Stomach (tissue), 9 donors: Measurements from ENCODE around the gene KCNT2. TPM values are rescaled to one million over a fixed set of nuclear protein-coding genes. Genes with fewer than 3 reads are reported as not detected.
A peak's percentile ranks its signal among the peaks of the same experiment; 100 is the strongest.

ENCODE experiments used
- DNase-seq, 2 donors: peaks; one replicate each; pipeline versions ENCODE4 v3.0.0 to v3.0.0-alpha.2; 2013 to 2019
- H3K27ac ChIP-seq, 5 donors: fragments of 200-600 bp in 4 of 5; sonication (generic) in 4 of 5; one replicate each; pipeline ENCODE4 v1.5.1; 2013 to 2019; ENCODE audit warnings: mild to moderate bottlenecking in 1 of 5, moderate library complexity in 1 of 5
- H3K27me3 ChIP-seq, 3 donors: fragments of 200-600 bp; sonication (generic); one replicate each; pipeline ENCODE4 v1.5.1; 2017 to 2019; ENCODE audit warnings: mixed run types in 1 of 3
- H3K36me3 ChIP-seq, 4 donors: fragments of 200-600 bp; sonication (generic); 1 replicate in 3 of 4; 2 replicates in 1 of 4; pipeline ENCODE4 v1.5.1; 2016 to 2019
- H3K4me1 ChIP-seq, 4 donors: fragments of 200-600 bp; sonication (generic); one replicate each; pipeline ENCODE4 v1.5.1; 2016 to 2019
- H3K4me3 ChIP-seq, 4 donors: fragments of 200-600 bp; sonication (generic) in 3 of 4; one replicate each; pipeline ENCODE4 v1.5.1; 2016 to 2019; ENCODE audit warnings: mild to moderate bottlenecking in 1 of 4
- H3K9me3 ChIP-seq, 4 donors: fragments of 200-600 bp; sonication (generic); one replicate each; pipeline ENCODE4 v1.5.1; 2016 to 2019
- CTCF ChIP-seq, 7 experiments: fragments of 450-650 bp in 4 of 7; fragments of 200-600 bp in 3 of 7; sonication (generic) in 3 of 7; IDR thresholded peaks; one replicate each; pipeline ENCODE4 v1.5.1; 2016 to 2019; ENCODE audit warnings: antibody characterized with exemption in 7 of 7, control low read depth in 2 of 7, mild to moderate bottlenecking in 1 of 7
- EP300 ChIP-seq: sonication (generic); formaldehyde crosslinking; IDR thresholded peaks from one replicate; pipeline ENCODE4 v1.6.1; 2017; ENCODE audit warnings: antibody characterized with exemption
- POLR2A ChIP-seq, 4 donors: fragments of 450-650 bp; IDR thresholded peaks; one replicate each; pipeline ENCODE4 v1.6.1; 2016; ENCODE audit warnings: antibody characterized with exemption in 4 of 4, control low read depth in 2 of 4, mild to moderate bottlenecking in 1 of 4, moderate library complexity in 1 of 4
- POLR2AphosphoS5 ChIP-seq, 3 donors: sonication (generic); formaldehyde crosslinking; IDR thresholded peaks; one replicate each; pipeline ENCODE4 v1.6.1; 2016; ENCODE audit warnings: antibody characterized with exemption in 3 of 3
- WGBS, 5 donors: extraction: QIAGEN DNeasy Blood & Tissue Kit in 3 of 5; methylation state at CpG; one replicate each; pipeline versions ENCODE4 v1.1.5 to v1.1.7; 2013 to 2018; 5-methylcytosine and 5-hydroxymethylcytosine counted together
- intact Hi-C: fragments of 100-400 bp; cut with DNase I; formaldehyde crosslinking; loops from one replicate; pipeline ENCODE4 v1.15.1; 2023; ENCODE audit warnings: low total_unique reads
- polyA plus RNA-seq, 3 donors: library from polyadenylated mRNA; stranded (reverse); fragments of 200-250 nt; gene quantifications; one replicate each; pipeline ENCODE4 v1.2.3, GENCODE V29; 2013
- total RNA-seq, 5 donors: library from RNA; depleted of rRNA; stranded (reverse); fragments of >200 nt; gene quantifications; one replicate each; pipeline versions ENCODE4 v1.1.0 to v1.2.3, GENCODE V29; 2014 to 2016
- donor health status: healthy with polysubstance abuse.
- donor health status: Bipolar disorder and iron deficiency.
- donor health status: healthy.

The KCNT2 gene
- total and polyA plus RNA-seq, 8 donors, result 0.29 to 32.3 (median 0.93) TPM

DNA sequence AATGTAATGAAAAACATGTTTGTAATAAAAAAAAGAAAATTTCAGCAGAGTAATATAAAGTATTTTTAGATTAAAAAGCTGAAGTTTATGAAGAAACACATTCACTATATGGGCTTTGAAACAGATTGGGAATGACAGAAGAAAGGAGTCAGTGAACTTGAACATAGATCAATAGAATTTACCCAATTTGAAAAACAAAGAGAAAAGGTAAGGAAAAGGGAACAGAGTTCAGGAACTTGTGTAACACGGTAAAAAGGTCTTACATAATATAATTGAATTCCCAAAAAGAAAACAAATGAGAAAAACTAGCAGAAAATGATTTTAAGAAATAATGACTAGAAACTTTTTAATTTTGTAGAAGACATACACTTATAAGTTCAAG, 206.8 kb downstream of the KCNT2 start:
- intact Hi-C loops, result no loop called here
- WGBS, 5 donors, result 32 to 61% (median 43%) methylated on average over 1 of the region's 1 CpG
- Histone ChIP-seq H3K9me3 (no peaks in the 10 kb centered on the region), H3K27ac (no peak overlapping the region), H3K36me3 (no peaks in the 10 kb centered on the region), H3K4me3 (no peak overlapping the region), H3K27me3 (no peaks in the 10 kb centered on the region), H3K4me1 (no peaks in the 10 kb centered on the region)
- TF ChIP-seq CTCF (IDR thresholded peaks at IDR 0.05), result no peak
- no peak for TF ChIP-seq POLR2A (IDR thresholded peaks at IDR 0.05)
- no peak for TF ChIP-seq EP300
- TF ChIP-seq POLR2AphosphoS5 (IDR thresholded peaks at IDR 0.05), result no peak
- no peak for DNase-seq

DNA sequence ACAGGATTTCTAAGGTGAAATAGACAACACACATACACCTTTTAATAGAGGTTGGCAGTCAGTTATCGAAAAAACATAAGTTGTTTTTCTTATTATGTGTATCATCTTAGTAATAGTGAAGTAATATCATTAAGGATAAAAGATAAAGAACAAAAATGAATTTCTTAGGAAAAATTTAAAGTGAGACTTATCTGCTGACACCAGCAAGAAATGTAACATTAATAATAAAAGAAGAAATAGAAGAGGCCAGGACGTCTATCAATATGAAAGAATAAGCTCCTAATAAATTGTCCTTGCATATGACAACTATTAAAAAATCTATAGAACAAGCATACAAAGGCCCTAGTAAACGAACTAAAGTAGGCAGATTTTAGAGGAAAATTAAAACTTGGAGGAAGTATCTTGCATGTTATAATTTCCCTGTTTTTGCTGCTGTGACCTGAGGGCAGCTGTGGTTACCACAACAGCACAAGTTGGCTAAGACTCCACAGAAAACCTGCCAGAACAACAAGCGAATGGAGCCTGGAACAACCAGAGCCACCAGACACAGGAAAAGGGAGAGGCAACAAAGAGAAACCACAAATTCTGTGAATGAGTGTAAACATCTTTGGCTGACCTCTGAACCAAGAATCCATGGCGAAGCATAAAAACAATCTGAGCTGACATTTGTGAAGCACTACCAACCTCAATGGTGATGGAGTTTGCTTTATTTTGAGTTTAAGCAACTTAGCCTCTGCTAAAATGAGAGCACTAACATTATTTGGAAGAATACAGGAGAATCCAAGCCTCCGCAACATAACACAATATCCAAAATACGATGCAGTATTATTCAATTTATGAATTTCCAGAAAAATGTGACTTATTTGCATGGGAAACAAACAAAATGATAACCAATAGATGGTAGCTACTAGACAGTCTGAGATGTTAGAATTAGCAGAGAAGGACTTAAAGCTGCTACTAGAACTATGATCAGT, 207.5 kb downstream of the KCNT2 start:
- H3K27ac ChIP-seq, result peak overlapping the region in 1 of 5 donors; percentile 39

DNA sequence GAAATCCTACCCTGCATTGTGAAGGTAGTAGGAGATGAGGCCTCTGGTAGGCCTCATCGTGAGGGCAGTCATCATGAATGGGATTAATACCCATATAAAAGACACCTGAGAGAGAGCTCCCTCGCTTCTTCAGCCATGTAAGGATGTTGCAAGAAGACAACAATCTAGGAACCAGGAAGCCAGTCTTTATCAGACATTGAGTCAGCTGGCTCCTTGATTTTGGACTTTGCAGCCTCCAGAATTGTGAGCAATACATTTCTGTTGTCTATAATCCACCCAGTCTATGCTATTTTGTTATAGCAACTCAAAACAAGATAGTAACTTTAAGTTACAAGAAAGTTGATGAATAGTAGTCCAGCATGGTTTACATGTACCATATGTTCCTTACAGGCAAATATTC, 208.5 kb downstream of the KCNT2 start:
- intact Hi-C loops, result no loop called here
- H3K4me1 ChIP-seq, result no peaks in the 10 kb centered on the region
- no peak overlapping the region for H3K4me3 ChIP-seq
- H3K27me3 ChIP-seq, result no peaks in the 10 kb centered on the region
- WGBS, 5 donors, result 73 to 98% (median 90%) methylated on average over 2 of the region's 2 CpGs
- no peaks in the 10 kb centered on the region for H3K9me3 ChIP-seq
- no peaks in the 10 kb centered on the region for H3K36me3 ChIP-seq
- TF ChIP-seq POLR2A (IDR thresholded peaks at IDR 0.05) (no peak), POLR2AphosphoS5 (IDR thresholded peaks at IDR 0.05) (no peak), CTCF (IDR thresholded peaks at IDR 0.05) (no peak), EP300 (no peak)
- DNase-seq, result no peak
- no peak overlapping the region for H3K27ac ChIP-seq

More for the DNA sequence above, 207.5 kb downstream of the KCNT2 start:
- 53 to 65% (median 60%) methylated on average over 7 of the region's 7 CpGs for WGBS, 5 donors
- Histone ChIP-seq H3K36me3 (no peaks in the 10 kb centered on the region), H3K4me3 (no peak overlapping the region), H3K4me1 (no peaks in the 10 kb centered on the region), H3K27me3 (no peaks in the 10 kb centered on the region), H3K9me3 (no peaks in the 10 kb centered on the region)
- DNase-seq, result peak in 1 of 2 donors; percentile 30
- TF ChIP-seq CTCF (IDR thresholded peaks at IDR 0.05) (no peak), POLR2A (IDR thresholded peaks at IDR 0.05) (no peak), EP300 (no peak), POLR2AphosphoS5 (IDR thresholded peaks at IDR 0.05) (no peak)
- intact Hi-C loops, result no loop called here

DNA sequence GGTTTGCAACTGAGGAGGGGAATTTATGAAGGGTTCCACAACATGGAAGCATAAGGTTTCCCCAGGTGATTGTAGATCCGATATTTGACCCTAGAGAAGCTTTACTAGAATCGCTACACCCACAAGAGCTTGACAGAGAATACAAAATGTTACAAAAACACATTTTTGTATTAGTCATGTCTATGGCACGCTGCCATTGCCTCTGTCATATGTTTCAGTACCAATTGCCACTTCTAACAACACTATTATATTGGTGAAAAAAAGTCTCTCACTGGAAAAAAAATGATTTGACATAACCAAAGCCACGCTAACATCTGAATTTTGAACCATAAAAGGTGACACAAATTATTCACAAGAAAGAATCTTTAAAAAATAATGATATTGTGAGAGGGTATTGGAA, 214.5 kb downstream of the KCNT2 start:
- no peaks in the 10 kb centered on the region for H3K36me3 ChIP-seq
- DNase-seq, result no peak
- TF ChIP-seq CTCF (IDR thresholded peaks at IDR 0.05) (no peak), POLR2A (IDR thresholded peaks at IDR 0.05) (no peak), EP300 (no peak)
- no peak overlapping the region for H3K27ac ChIP-seq
- no peaks in the 10 kb centered on the region for H3K4me1 ChIP-seq
- 68 to 79% (median 73%) methylated on average over 4 of the region's 4 CpGs for WGBS, 5 donors
- no peak overlapping the region for H3K4me3 ChIP-seq
- no peaks in the 10 kb centered on the region for H3K27me3 ChIP-seq
- intact Hi-C loops, result no loop called here
- H3K9me3 ChIP-seq, result no peaks in the 10 kb centered on the region
